Measurements from ENCODE around the gene CCL26.

DNA sequence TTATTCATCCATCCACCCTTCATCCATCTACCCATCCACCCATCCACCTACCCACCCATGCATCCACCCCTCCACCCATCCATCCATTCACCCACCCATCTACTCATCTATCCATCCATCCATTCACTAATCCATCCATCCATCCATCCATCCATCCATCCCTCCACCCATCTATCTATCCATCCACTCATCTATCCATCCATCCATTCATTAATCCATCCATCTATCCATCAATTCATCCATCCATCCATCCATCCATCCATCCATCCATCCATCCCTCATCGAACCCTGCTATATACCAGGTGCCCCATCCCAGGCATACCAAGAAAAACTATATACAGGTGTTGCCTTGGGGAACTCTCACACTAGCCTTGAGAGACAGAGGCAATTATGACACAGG, 48.7 kb upstream of the CCL26 start:
- TF ChIP-seq, protein P1, sequence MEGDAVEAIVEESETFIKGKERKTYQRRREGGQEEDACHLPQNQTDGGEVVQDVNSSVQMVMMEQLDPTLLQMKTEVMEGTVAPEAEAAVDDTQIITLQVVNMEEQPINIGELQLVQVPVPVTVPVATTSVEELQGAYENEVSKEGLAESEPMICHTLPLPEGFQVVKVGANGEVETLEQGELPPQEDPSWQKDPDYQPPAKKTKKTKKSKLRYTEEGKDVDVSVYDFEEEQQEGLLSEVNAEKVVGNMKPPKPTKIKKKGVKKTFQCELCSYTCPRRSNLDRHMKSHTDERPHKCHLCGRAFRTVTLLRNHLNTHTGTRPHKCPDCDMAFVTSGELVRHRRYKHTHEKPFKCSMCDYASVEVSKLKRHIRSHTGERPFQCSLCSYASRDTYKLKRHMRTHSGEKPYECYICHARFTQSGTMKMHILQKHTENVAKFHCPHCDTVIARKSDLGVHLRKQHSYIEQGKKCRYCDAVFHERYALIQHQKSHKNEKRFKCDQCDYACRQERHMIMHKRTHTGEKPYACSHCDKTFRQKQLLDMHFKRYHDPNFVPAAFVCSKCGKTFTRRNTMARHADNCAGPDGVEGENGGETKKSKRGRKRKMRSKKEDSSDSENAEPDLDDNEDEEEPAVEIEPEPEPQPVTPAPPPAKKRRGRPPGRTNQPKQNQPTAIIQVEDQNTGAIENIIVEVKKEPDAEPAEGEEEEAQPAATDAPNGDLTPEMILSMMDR (CRISPR knock-in tag; IDR thresholded peaks at IDR 0.05), result no peak
- TF ChIP-seq MTA1 (CRISPR knock-in tag; IDR thresholded peaks at IDR 0.05; ENCODE audit: borderline replicate concordance) (no peak), CREB1 (IDR thresholded peaks at IDR 0.05) (no peak), CREB1 (CRISPR knock-in tag; IDR thresholded peaks at IDR 0.05) (no peak), SETDB1 (CRISPR knock-in tag; IDR thresholded peaks at IDR 0.05; ENCODE audit: borderline replicate concordance) (no peak), JUND (CRISPR knock-in tag; IDR thresholded peaks at IDR 0.05) (no peak)

All from HepG2 (cell line).